Activated naive CD4-positive, alpha-beta T cell treated with anti-CD3 and anti-CD28 coated beads for 36 hours (primary cell): ENCODE data around the gene CDK11A. TPM values are rescaled to one million over a fixed set of nuclear protein-coding genes. Genes with fewer than 3 reads are reported as not detected.
A peak's percentile ranks its signal among the peaks of the same experiment; 100 is the strongest.
"Not testable (repeated sequence)": the region's sequence is repeated elsewhere in the genome, so short reads cannot be mapped to it uniquely, and the experiment has no call there.

ENCODE experiments used
- CTCF ChIA-PET: fragments of 350-600 bp; sonication (Branson Sonifier 250); formaldehyde crosslinking; loops from one replicate; lab custom pipeline; 2021; ENCODE audit warnings: antibody characterized with exemption; lab: Charles Lee
- DNase-seq: peaks from one replicate; pipeline ENCODE4 v3.0.0-alpha.2; 2020
- H3K27ac Mint-ChIP-seq: one replicate; pipeline ENCODE4 v1.8.0; 2021; ENCODE audit warnings: mild to moderate bottlenecking, mixed read lengths
- H3K27me3 Mint-ChIP-seq: one replicate; pipeline ENCODE4 v1.8.0; 2021; ENCODE audit warnings: low read depth, mixed read lengths
- H3K36me3 Mint-ChIP-seq: one replicate; pipeline ENCODE4 v1.8.0; 2021; ENCODE audit warnings: low read depth, mixed read lengths
- H3K4me1 Mint-ChIP-seq: one replicate; pipeline ENCODE4 v1.8.0; 2021; ENCODE audit warnings: low read depth, mixed read lengths
- H3K4me3 Mint-ChIP-seq: one replicate; pipeline ENCODE4 v1.8.0; 2021; ENCODE audit warnings: mild to moderate bottlenecking, moderate library complexity, mixed read lengths
- H3K9me3 Mint-ChIP-seq: one replicate; pipeline ENCODE4 v1.8.0; 2021; ENCODE audit warnings: mixed read lengths
- intact Hi-C: fragments of 100-400 bp; cut with micrococcal nuclease; formaldehyde crosslinking; loops from one replicate; pipeline ENCODE4 v1.15.1; 2023
- total RNA-seq, 2 experiments: library from RNA; stranded (reverse); gene quantifications; one replicate each; pipeline ENCODE4 v1.2.3, GENCODE V29; 2021

The CDK11A gene
- total RNA-seq, 2 experiments from 2014 or later = 58.0 to 60.3 TPM

DNA sequence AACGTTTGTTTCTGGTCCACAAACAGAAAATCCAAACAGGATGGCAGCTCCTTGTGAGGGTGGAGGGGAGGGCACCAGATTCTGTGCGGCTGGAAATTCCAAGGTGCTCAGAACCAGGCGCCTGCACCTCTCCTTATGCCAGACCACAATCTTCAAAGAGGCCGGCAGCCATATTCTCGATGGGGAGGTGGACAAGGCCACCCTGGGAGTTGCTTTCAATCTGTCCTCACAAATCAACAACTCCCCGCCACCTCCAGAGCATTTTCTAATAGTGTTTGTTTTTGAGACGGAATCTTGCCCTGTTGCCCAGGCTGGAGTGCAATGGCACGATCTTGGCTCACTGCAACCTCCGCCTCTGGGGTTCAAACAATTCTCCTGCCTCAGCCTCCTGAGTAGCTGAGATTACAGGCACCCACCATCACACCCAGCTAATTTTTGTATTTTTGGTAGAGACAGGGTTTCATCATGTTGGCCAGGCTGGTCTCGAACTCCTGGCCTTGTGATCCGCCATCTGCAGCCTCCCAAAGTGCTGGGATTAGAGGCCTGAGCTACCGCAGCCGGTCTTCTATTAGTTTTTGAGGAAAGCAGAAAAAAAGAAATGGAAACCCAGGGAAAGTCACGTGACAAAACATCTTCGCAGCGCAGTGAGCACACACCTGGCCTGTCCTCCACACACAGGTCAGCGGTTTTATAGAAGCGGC is 5.1 kb upstream of the CDK11A start:
- DNase-seq, H3K27me3 Mint-ChIP-seq, CTCF ChIA-PET: not testable (repeated sequence)

DNA sequence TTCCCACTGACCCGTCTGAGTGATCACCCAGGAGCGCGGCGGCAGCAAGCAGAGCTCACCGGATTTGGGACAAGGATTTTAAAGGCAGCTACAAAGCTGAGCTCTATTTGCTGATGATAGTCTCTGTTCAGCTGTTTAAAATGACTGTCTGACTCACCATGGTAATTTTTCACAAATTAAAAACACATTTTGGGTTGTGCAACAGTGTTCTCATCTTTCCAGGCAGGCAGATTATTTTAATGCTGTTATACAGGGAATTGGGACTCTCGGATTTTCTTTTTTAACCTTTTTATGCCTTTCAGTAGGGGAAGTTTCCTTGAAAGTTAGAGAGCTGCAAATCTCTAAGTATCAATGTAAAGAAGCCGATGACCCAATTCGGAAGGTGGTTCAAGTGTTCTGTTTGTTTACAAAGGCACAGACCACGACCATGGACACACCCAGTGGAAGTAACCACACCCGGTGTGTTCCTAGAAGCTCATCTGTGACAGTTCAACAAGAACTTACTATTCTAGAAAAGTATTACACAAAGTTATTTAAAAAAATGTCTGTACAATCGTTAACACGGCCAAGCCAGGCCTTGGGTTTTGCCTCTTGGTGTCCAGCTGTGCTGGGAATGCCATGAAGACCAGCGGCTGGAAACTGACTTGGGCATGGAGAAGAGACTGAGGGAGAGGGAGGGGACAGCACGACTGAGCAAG is 4.3 kb upstream of the CDK11A start:
- H3K4me3 Mint-ChIP-seq = not testable (repeated sequence)

More for the DNA sequence above, 5.1 kb upstream of the CDK11A start:
- Mint-ChIP-seq H3K27ac (peak overlapping the region; percentile 41), H3K36me3 (peaks cover 10% of the 10 kb centered on the region)
- H3K9me3 Mint-ChIP-seq, intact Hi-C loops, H3K4me1 Mint-ChIP-seq, H3K4me3 Mint-ChIP-seq: not testable (repeated sequence)

DNA sequence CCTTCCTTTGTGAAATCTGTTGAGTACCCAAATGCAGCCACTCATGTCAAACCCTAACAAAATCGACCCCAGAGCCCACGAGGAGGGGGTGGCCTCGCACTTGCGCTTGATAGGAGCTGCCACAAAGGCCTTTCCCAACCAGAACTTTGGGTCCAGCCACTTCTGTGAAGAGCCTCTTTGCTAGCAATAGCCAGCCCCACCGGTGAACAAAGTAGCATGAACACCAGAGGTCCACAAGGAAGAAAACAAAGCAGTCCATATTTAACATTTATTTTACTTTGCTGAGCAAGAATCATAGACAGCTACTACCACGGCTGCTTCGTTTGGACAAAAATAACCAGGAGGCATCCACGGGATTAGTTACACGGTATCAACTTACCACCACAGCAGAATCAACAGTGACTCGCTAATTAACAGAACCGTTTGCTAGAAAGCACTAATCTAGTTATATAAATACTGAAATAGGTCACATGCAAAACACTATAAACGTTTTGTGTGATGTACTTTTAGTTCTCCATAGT is 3.0 kb upstream of the CDK11A start:
- peak overlapping the region; percentile 21 for H3K27ac Mint-ChIP-seq
- H3K9me3 Mint-ChIP-seq, H3K36me3 Mint-ChIP-seq, CTCF ChIA-PET, H3K4me3 Mint-ChIP-seq, H3K4me1 Mint-ChIP-seq, DNase-seq, H3K27me3 Mint-ChIP-seq, intact Hi-C loops: not testable (repeated sequence)

More for the DNA sequence above, 4.3 kb upstream of the CDK11A start:
- H3K4me1 Mint-ChIP-seq, intact Hi-C loops, CTCF ChIA-PET, H3K9me3 Mint-ChIP-seq, DNase-seq, H3K27me3 Mint-ChIP-seq, H3K36me3 Mint-ChIP-seq: not testable (repeated sequence)
- H3K27ac Mint-ChIP-seq = peak overlapping the region; percentile 63

GRCh38 chr1:1726088-1726487 is 1.9 kb upstream of the CDK11A start:
- H3K36me3 Mint-ChIP-seq, DNase-seq, intact Hi-C loops, H3K9me3 Mint-ChIP-seq, H3K27me3 Mint-ChIP-seq: not testable (repeated sequence)
- CTCF ChIA-PET = interaction anchor here (0.7 kb wide), 2 partner anchors 54 to 447 kb away, joined by 3 to 4 read pairs; no protein-coding TSS in a partner anchor
- Mint-ChIP-seq H3K4me1 (peaks cover 13% of the 10 kb centered on the region), H3K4me3 (peak overlapping the region; percentile 55), H3K27ac (peak overlapping the region; percentile 59)

DNA sequence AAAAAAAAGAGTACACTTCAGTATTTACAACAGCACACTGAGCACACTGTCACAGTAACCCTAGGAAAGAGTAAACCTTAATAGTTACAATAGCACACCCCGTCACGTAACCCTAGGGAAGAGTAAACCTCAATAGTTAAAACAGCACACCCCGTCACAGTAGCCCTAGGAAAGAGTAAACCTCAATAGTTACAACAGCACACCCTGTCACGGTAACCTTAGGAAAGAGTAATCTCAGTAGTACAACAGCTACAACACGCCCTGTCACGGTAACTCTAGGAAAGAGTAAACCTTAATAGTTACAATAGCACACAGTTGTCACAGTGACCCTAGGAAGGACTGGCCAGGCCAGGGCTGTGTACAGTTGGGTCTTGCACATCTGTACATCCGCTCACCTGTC is 3.0 kb downstream of the CDK11A start:
- Mint-ChIP-seq H3K27me3 (no peaks in the 10 kb centered on the region), H3K27ac (no peak overlapping the region), H3K4me1 (peaks cover 3% of the 10 kb centered on the region), H3K9me3 (no peaks in the 10 kb centered on the region), H3K4me3 (no peak overlapping the region), H3K36me3 (peaks cover 18% of the 10 kb centered on the region)
- no peak for DNase-seq
- CTCF ChIA-PET = no interaction called here
- intact Hi-C loops = loop anchor here (5.0 kb wide), 2 partner anchors 64 to 186 kb away; partner anchors contain the start of gene CDK11B

- H3K4me3 Mint-ChIP-seq, H3K27me3 Mint-ChIP-seq, H3K4me1 Mint-ChIP-seq, DNase-seq, H3K27ac Mint-ChIP-seq, CTCF ChIA-PET, H3K9me3 Mint-ChIP-seq, intact Hi-C loops: not testable (repeated sequence)
- H3K36me3 Mint-ChIP-seq = peaks cover 18% of the 10 kb centered on the region
Measured at GRCh38 chr1:1715109-1715883, 8.9 kb downstream of the CDK11A start.

DNA sequence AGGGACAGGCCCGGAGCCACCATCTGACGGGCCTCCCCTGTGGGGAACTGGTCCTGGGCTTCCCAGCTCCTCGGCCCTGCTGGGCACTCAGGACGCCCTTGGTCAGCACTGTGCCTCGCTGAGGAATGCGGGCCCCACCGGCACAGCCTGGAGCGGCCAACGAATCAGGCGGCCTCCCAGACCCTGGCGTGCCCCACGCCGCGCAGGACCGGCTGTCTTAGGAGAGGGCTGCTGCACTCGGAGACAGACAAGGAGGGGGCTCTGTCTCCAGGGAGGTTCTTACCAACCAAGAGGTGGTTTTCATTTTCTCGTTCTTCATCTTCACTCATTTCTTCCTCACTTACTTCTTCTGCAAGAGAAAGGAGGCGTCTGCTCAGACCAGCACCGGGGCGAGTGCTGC is 16.3 kb downstream of the CDK11A start:
- DNase-seq, H3K9me3 Mint-ChIP-seq, H3K36me3 Mint-ChIP-seq, intact Hi-C loops, H3K4me1 Mint-ChIP-seq, CTCF ChIA-PET, H3K27ac Mint-ChIP-seq, H3K4me3 Mint-ChIP-seq, H3K27me3 Mint-ChIP-seq: not testable (repeated sequence)

DNA sequence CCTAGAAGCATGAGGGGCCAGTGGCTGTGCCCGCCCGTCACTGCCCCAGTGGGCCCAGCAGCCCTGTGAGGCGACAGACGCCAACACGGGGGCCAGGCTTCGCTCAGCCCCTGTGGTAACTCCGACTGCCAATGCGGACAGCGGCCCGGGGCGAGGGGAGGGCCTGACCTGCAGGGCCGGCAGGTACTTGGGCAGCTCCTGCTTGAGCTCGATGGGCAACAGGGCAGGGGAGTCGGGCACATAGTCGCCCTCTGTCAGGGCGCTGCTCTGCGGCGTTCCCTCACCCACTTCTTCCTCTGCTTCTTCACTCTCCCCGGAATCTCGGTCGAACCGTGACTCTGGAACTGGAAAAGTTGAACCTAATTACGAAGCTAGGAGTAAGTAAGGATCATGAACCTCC is 16.9 kb downstream of the CDK11A start:
- H3K9me3 Mint-ChIP-seq, DNase-seq, intact Hi-C loops, H3K4me3 Mint-ChIP-seq, CTCF ChIA-PET, H3K4me1 Mint-ChIP-seq, H3K36me3 Mint-ChIP-seq, H3K27ac Mint-ChIP-seq, H3K27me3 Mint-ChIP-seq: not testable (repeated sequence)

GRCh38 chr1:1705623-1706022 is 18.5 kb downstream of the CDK11A start:
- intact Hi-C loops, H3K27me3 Mint-ChIP-seq, CTCF ChIA-PET, H3K9me3 Mint-ChIP-seq, H3K36me3 Mint-ChIP-seq, DNase-seq, H3K27ac Mint-ChIP-seq, H3K4me1 Mint-ChIP-seq, H3K4me3 Mint-ChIP-seq: not testable (repeated sequence)

GRCh38 chr1:1704284-1704957 is 19.7 kb downstream of the CDK11A start:
- H3K27me3 Mint-ChIP-seq, intact Hi-C loops, H3K36me3 Mint-ChIP-seq, CTCF ChIA-PET, H3K4me3 Mint-ChIP-seq, DNase-seq, H3K4me1 Mint-ChIP-seq, H3K27ac Mint-ChIP-seq, H3K9me3 Mint-ChIP-seq: not testable (repeated sequence)

GRCh38 chr1:1703796-1704195 is 20.4 kb downstream of the CDK11A start:
- Mint-ChIP-seq H3K27ac (no peak overlapping the region), H3K9me3 (no peaks in the 10 kb centered on the region), H3K36me3 (peaks cover 2% of the 10 kb centered on the region), H3K4me3 (no peak overlapping the region), H3K4me1 (no peaks in the 10 kb centered on the region), H3K27me3 (no peaks in the 10 kb centered on the region)
- CTCF ChIA-PET = no interaction called here
- intact Hi-C loops = no loop called here
- DNase-seq = no peak

DNA sequence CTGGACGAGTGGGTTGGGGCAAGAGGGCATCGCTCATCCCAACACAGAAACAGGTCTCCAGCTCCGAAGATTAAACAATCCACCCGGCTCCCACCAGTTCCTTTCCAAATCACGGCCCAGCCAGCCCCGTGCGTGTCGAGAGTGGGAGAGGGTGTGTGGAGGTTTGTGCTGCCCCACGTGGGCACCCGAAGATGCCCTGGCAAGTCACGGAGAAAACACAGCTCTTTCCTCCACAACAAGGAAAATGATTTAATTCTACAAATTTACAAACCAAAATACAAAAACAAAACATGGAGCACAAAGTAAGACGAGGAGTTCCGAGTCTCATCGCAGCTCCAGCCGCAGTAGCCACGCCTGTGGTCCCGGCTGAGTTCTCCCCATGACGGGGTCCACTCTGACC is 21.7 kb downstream of the CDK11A start:
- CTCF ChIA-PET, intact Hi-C loops, H3K9me3 Mint-ChIP-seq, H3K27ac Mint-ChIP-seq, H3K4me3 Mint-ChIP-seq, H3K36me3 Mint-ChIP-seq, H3K27me3 Mint-ChIP-seq, DNase-seq, H3K4me1 Mint-ChIP-seq: not testable (repeated sequence)
